ENCODE results near the gene ST14. TPM values are rescaled to one million over a fixed set of nuclear protein-coding genes. Genes with fewer than 3 reads are reported as not detected.

The ST14 gene
- total and polyA plus RNA-seq, 2 experiments from 2014 or later = not detected

DNA sequence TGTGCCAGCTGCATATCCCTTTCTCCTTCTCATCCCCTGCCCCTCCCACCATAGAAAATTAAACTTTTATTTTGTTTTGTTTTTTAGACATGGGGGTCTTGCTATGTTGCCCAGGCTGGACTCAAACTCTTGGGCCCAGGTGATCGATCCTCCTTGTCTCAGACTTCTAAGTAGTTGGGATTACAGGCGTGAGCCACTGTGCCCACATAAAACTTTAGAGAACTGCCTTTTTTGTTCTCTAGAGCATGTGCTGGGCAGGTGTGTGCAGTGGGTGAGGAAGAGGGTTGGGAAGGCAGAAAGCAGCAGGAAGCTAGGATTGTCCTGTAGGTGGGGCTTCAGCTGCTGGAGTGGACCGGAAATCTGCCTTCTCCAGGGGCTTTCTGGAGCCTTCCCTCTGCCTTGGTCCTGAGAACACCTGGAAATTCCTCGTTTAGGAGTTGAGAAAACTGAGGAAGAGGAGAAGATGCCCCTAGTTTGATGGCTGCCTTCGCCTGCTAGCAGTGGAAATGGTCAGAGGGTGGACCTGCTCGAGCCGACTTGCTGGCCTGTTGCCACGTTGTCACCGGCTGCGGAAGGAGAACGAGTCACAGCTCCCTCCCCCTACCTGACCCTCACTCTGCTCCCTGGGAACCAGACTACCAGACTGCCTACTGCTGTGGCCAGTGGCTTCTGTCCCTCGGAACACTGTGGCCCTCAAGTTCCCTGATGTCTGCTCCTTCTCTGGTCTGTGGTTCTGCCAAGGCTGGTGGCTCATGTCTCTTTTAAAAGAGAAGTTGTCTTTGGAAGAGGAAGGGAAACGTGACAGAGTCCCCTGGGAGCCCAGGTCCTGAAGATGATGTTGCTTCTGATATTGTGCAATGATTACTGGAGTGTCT is 4.0 kb downstream of the ST14 start:
- Histone ChIP-seq H4K20me1 (ENCODE audit: insufficient read depth) (no peaks in the 10 kb centered on the region), H3K4me3 (no peak overlapping the region), H3K27ac (no peak overlapping the region), H3K9me3 (ENCODE audit: low read depth) (no peaks in the 10 kb centered on the region), H3K9ac (no peak overlapping the region), H3K79me2 (ENCODE audit: insufficient read depth) (no peaks in the 10 kb centered on the region), H3K4me2 (ENCODE audit: unreplicated experiment) (no peak overlapping the region), H2AFZ (no peak overlapping the region), H3F3A (ENCODE audit: insufficient read depth) (peaks cover 19% of the 10 kb centered on the region), H3K9me2 (ENCODE audit: insufficient read depth) (no peaks in the 10 kb centered on the region), H3K36me3 (ENCODE audit: low read depth) (no peaks in the 10 kb centered on the region), H3K4me1 (ENCODE audit: insufficient read depth) (peaks cover 19% of the 10 kb centered on the region), H3K27me3 (replicated peaks; ENCODE audit: insufficient read depth) (peaks cover 32% of the 10 kb centered on the region)
- in situ Hi-C loops (cut with MboI) = no loop called here
- TF ChIP-seq EZH2 (IDR thresholded peaks at IDR 0.05; ENCODE audit: insufficient read depth, poor library complexity, severe bottlenecking) (no peak), EZH2phosphoT487 (IDR thresholded peaks at IDR 0.05; ENCODE audit: insufficient read depth, low read depth) (no peak)
- no peak for DNase-seq
- WGBS, 2 experiments (ENCODE audit: low coverage in 1 of 2, low lambda C conversion rate in 2 of 2, missing lambda C conversion rate in 2 of 2) = 42 to 49% methylated on average over 11 to 13 of the region's 13 CpGs

DNA sequence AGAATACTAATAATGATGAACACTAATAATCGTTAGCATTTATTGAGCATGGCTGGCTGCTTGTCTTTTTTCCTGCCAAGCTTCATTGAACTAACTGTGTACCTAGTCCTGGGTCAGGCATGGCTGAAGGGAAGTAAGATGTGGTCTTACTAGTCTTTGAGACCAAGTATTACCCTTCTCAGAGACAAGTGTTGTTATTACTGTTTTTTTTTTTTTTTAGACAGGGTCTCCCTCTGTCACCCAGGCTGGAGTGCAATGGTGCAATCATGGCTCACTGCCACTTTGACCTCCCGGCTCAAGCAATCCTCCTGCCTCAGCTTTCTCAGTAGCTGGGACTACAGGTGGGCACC is 4.6 kb downstream of the ST14 start:
- H3K9ac ChIP-seq = no peak overlapping the region
- 95 to 98% methylated on average over 2 of the region's 2 CpGs for WGBS, 2 experiments (ENCODE audit: low coverage in 1 of 2, low lambda C conversion rate in 2 of 2, missing lambda C conversion rate in 2 of 2)
- H3F3A ChIP-seq (ENCODE audit: insufficient read depth) = peaks cover 21% of the 10 kb centered on the region
- TF ChIP-seq EZH2phosphoT487 (IDR thresholded peaks at IDR 0.05; ENCODE audit: insufficient read depth, low read depth) = no peak
- no peak for TF ChIP-seq EZH2 (IDR thresholded peaks at IDR 0.05; ENCODE audit: insufficient read depth, poor library complexity, severe bottlenecking)
- no peak overlapping the region for H2AFZ ChIP-seq
- no peaks in the 10 kb centered on the region for H3K36me3 ChIP-seq (ENCODE audit: low read depth)
- H3K27ac ChIP-seq = no peak overlapping the region
- no peaks in the 10 kb centered on the region for H3K79me2 ChIP-seq (ENCODE audit: insufficient read depth)
- H3K27me3 ChIP-seq (replicated peaks; ENCODE audit: insufficient read depth) = peaks cover 26% of the 10 kb centered on the region
- H3K9me2 ChIP-seq (ENCODE audit: insufficient read depth) = no peaks in the 10 kb centered on the region
- in situ Hi-C loops (cut with MboI) = no loop called here
- H3K4me2 ChIP-seq (ENCODE audit: unreplicated experiment) = no peak overlapping the region
- no peak overlapping the region for H3K4me3 ChIP-seq
- DNase-seq = no peak
- no peaks in the 10 kb centered on the region for H3K9me3 ChIP-seq (ENCODE audit: low read depth)
- H4K20me1 ChIP-seq (ENCODE audit: insufficient read depth) = no peaks in the 10 kb centered on the region
- peaks cover 20% of the 10 kb centered on the region for H3K4me1 ChIP-seq (ENCODE audit: insufficient read depth)

DNA sequence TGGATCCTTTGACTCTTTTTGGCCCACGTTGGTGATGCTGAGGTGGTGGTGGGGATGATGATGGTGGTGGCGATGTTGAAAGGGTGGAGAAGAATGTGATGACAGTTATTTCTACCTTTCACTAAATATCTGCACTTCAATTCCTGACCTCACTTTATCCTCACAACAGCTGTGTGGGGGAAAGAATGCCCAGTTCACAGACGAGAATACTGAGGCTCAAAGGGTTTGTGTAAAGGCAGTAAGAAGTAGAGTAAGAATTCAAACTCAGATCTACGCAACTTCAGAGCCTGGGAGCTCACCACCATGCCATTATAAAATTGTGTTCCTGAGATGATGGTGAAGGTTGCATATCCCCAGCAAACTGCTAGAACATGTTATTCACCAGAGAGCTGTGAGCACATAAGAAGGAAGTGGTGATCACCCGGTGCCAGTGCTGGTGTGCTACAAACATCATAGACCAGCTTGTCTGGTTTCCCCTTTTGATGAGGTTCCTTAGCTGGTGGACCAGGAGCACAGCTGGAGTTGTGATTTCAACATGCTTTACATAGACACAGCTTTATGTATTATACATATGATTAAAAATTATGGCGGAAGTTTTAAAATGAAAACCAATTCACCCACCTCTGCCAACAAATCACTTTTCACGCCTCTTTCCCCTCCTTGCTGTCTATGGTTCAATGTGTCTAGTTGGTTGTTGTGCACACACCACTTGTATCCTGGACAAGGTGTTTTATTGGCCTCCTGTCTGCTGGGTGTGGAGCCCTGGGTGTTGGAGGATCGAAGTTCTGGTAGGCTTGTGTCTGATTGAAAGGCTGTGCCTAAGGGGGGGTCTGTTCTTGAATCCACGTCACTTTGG is 6.2 kb downstream of the ST14 start:
- H3K9ac ChIP-seq = no peak overlapping the region
- peaks cover 21% of the 10 kb centered on the region for H3F3A ChIP-seq (ENCODE audit: insufficient read depth)
- TF ChIP-seq EZH2 (IDR thresholded peaks at IDR 0.05; ENCODE audit: insufficient read depth, poor library complexity, severe bottlenecking) = no peak
- no peak for TF ChIP-seq EZH2phosphoT487 (IDR thresholded peaks at IDR 0.05; ENCODE audit: insufficient read depth, low read depth)
- no peaks in the 10 kb centered on the region for H3K36me3 ChIP-seq (ENCODE audit: low read depth)
- H3K79me2 ChIP-seq (ENCODE audit: insufficient read depth) = no peaks in the 10 kb centered on the region
- H3K4me2 ChIP-seq (ENCODE audit: unreplicated experiment) = no peak overlapping the region
- H3K4me3 ChIP-seq = no peak overlapping the region
- no peaks in the 10 kb centered on the region for H3K9me2 ChIP-seq (ENCODE audit: insufficient read depth)
- DNase-seq = no peak
- H3K27ac ChIP-seq = peak overlapping the region; percentile 38; the same call in 1 of the 2 replicates
- H2AFZ ChIP-seq = no peak overlapping the region
- WGBS, 2 experiments (ENCODE audit: low coverage in 1 of 2, low lambda C conversion rate in 2 of 2, missing lambda C conversion rate in 2 of 2) = 58 to 63% methylated on average over 9 of the region's 9 CpGs
- peaks cover 15% of the 10 kb centered on the region for H3K27me3 ChIP-seq (replicated peaks; ENCODE audit: insufficient read depth)
- no peaks in the 10 kb centered on the region for H4K20me1 ChIP-seq (ENCODE audit: insufficient read depth)
- in situ Hi-C loops (cut with MboI) = no loop called here
- H3K4me1 ChIP-seq (ENCODE audit: insufficient read depth) = peaks cover 20% of the 10 kb centered on the region
- H3K9me3 ChIP-seq (ENCODE audit: low read depth) = no peaks in the 10 kb centered on the region

DNA sequence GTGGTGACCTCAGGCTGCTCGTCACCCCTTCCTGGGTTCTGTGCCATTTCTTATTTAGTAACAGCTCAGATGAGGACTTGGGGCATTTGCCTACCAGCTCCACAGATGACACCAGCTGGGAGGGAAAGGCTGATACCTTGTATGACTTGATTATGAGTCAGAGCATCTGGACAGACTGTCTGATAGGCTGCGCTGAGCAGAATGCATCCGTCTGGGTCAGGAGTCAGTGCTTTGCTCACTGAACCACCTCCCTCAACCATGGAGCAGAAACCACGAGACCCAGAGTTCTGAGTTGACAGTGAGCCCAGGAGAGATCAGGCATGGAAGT is 6.8 kb downstream of the ST14 start:
- H3K4me2 ChIP-seq (ENCODE audit: unreplicated experiment) = peak overlapping the region; percentile 26

More for the DNA sequence above, 6.8 kb downstream of the ST14 start:
- Histone ChIP-seq H3K27me3 (replicated peaks; ENCODE audit: insufficient read depth) (peaks cover 9% of the 10 kb centered on the region; the same call in 1 of the 2 replicates), H3K9me2 (ENCODE audit: insufficient read depth) (no peaks in the 10 kb centered on the region), H2AFZ (no peak overlapping the region), H3K4me1 (ENCODE audit: insufficient read depth) (peaks cover 20% of the 10 kb centered on the region), H4K20me1 (ENCODE audit: insufficient read depth) (no peaks in the 10 kb centered on the region), H3F3A (ENCODE audit: insufficient read depth) (peaks cover 21% of the 10 kb centered on the region), H3K9ac (no peak overlapping the region), H3K79me2 (ENCODE audit: insufficient read depth) (no peaks in the 10 kb centered on the region), H3K36me3 (ENCODE audit: low read depth) (no peaks in the 10 kb centered on the region), H3K4me3 (no peak overlapping the region), H3K27ac (peak overlapping the region; percentile 38; the same call in 1 of the 2 replicates), H3K9me3 (ENCODE audit: low read depth) (no peaks in the 10 kb centered on the region)
- DNase-seq = peak; percentile 98
- WGBS, 2 experiments (ENCODE audit: low coverage in 1 of 2, low lambda C conversion rate in 2 of 2, missing lambda C conversion rate in 2 of 2) = 3 to 5% methylated on average over 4 of the region's 4 CpGs
- TF ChIP-seq EZH2 (IDR thresholded peaks at IDR 0.05; ENCODE audit: insufficient read depth, poor library complexity, severe bottlenecking) (no peak), EZH2phosphoT487 (IDR thresholded peaks at IDR 0.05; ENCODE audit: insufficient read depth, low read depth) (no peak)
- in situ Hi-C loops (cut with MboI) = no loop called here
